Small intestine (tissue), 7 donors: ENCODE data around the gene TMEM164. TPM values are rescaled to one million over a fixed set of nuclear protein-coding genes. Genes with fewer than 3 reads are reported as not detected.

Experiments
- DNase-seq, 2 donors: peaks; one replicate each; pipeline versions ENCODE4 v3.0.0 to v3.0.0-alpha.2; 2013
- FAIRE-seq: peaks from 2 replicates; lab custom pipeline; 2012; peaks lifted over from hg19 to GRCh38; lab: Jason Lieb, UNC
- H3K27ac ChIP-seq, 3 donors: one replicate each; pipeline ENCODE4 v1.5.1; 2013; ENCODE audit warnings: low read length in 2 of 3, mild to moderate bottlenecking in 2 of 3, control low read depth in 1 of 3, inconsistent platforms in 1 of 3, low read depth in 1 of 3, moderate library complexity in 1 of 3
- H3K27me3 ChIP-seq, 3 donors: one replicate each; pipeline ENCODE4 v1.6.1; 2013; ENCODE audit warnings: low read length in 3 of 3, inconsistent platforms in 1 of 3; ENCODE audit not compliant: control insufficient read depth in 3 of 3, insufficient read depth in 3 of 3
- H3K36me3 ChIP-seq, 3 donors: one replicate each; pipeline ENCODE4 v1.6.1; 2013; ENCODE audit warnings: low read length in 3 of 3, inconsistent platforms in 1 of 3, low read depth in 1 of 3, mild to moderate bottlenecking in 1 of 3, moderate library complexity in 1 of 3; ENCODE audit not compliant: control insufficient read depth in 3 of 3, insufficient read depth in 2 of 3
- H3K4me1 ChIP-seq, 3 donors: one replicate each; pipeline ENCODE4 v1.6.1; 2013; ENCODE audit warnings: low read length in 2 of 3, inconsistent platforms in 1 of 3, low read depth in 1 of 3, mild to moderate bottlenecking in 1 of 3, moderate library complexity in 1 of 3; ENCODE audit not compliant: control insufficient read depth in 3 of 3, insufficient read depth in 2 of 3
- H3K4me3 ChIP-seq, 3 donors: one replicate each; pipeline ENCODE4 v1.5.1; 2013; ENCODE audit warnings: low read length in 3 of 3, control low read depth in 1 of 3, inconsistent platforms in 1 of 3, low read depth in 1 of 3, mild to moderate bottlenecking in 1 of 3, moderate library complexity in 1 of 3
- H3K9me3 ChIP-seq, 2 donors: one replicate each; pipeline ENCODE4 v1.6.1; 2013; ENCODE audit warnings: low read depth in 1 of 2, low read length in 1 of 2; ENCODE audit not compliant: control insufficient read depth in 2 of 2, insufficient read depth in 1 of 2
- WGBS, 3 donors: extraction: QIAGEN DNeasy Blood & Tissue Kit; methylation state at CpG; one replicate each; pipeline ENCODE4 v1.1.7; 2013; 5-methylcytosine and 5-hydroxymethylcytosine counted together
- polyA plus RNA-seq, 4 donors: library from polyadenylated mRNA; stranded (reverse) in 3 of 4; unstranded in 1 of 4; fragments of 200-250 nt in 3 of 4; fragments of 120-200 nt in 1 of 4; gene quantifications; one replicate each; pipeline versions ENCODE4 v1.2.1 to v1.2.3, GENCODE V29; 2013
- donor health status: healthy with polysubstance abuse.
- donor health status: control.
- donor health status: control.
- donor health status: Bipolar disorder and iron deficiency.
- donor health status: healthy.

The TMEM164 gene
- polyA plus RNA-seq, 4 donors = 17.0 to 64.6 (median 22.2) TPM

DNA sequence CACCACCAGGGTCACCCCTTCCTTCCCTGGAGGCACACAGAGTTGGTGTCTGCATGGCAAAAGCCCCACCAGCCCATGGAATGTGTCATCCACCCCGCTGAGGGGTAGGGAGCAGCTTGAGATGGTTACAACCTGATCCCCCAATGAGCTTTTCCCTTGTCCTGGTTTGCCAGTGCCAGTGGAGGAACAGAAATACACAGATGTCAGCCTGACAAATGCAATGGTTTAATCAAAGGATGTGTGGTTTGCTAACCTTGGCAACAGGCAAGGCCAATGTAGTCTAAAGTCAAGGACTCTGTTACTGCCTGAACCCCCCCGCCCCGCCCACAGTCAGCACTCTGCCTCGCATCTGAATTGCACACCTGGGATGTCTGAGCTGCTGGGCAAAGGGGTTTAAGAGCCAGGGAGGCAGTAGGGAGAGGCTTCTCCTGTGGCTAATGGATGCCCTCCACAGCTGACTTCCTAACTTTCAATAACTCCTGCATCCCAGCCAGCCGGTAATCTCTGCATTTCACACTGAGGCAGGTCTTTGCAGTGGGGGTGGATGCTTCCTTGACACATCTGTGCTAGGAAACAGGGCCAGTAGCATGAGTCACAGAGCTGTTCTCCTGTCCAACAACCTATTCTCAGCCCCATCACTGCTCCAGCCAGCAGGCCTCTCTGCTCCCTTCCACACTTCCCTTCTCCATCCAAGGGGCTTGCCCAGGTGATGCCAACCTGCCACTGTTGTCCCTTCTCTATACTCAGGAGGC lies 177.4 kb downstream of the TMEM164 start:
- H3K9me3 ChIP-seq = no peaks in the 10 kb centered on the region
- peaks cover 0 to 38% (median 0%) of the 10 kb centered on the region in 3 donors for H3K36me3 ChIP-seq
- H3K27ac ChIP-seq = no peak overlapping the region
- H3K4me3 ChIP-seq = no peak overlapping the region
- WGBS, 3 donors = 75 to 80% (median 78%) methylated on average over 5 of the region's 5 CpGs
- FAIRE-seq (no peak), DNase-seq (no peak)
- H3K27me3 ChIP-seq = no peaks in the 10 kb centered on the region
- no peaks in the 10 kb centered on the region for H3K4me1 ChIP-seq

DNA sequence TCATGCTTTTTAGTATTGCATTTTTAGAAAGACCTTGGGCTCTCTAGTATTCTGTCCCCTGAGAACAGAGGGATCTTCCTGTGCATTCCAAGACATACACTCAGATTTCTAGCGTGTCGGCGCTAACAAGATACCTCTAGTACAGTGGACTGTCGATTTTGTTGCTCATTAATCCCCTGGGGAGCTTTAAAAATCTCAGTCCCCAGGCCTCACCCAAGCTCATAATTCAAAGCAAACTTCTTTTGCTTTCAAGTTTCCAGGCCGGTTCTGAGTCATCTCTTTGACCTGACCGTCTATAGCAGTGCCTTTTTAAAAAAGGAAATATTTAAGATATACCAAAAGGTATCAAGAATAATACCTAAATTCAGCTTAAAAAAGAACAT lies 178.0 kb downstream of the TMEM164 start:
- Histone ChIP-seq H3K27me3 (no peaks in the 10 kb centered on the region), H3K4me1 (no peaks in the 10 kb centered on the region), H3K36me3 (peaks cover 0 to 33% (median 0%) of the 10 kb centered on the region in 3 donors), H3K9me3 (no peaks in the 10 kb centered on the region), H3K27ac (no peak overlapping the region), H3K4me3 (no peak overlapping the region)
- 51 to 60% (median 55%) methylated on average over 6 of the region's 6 CpGs for WGBS, 3 donors
- DNase-seq (no peak), FAIRE-seq (no peak)

DNA sequence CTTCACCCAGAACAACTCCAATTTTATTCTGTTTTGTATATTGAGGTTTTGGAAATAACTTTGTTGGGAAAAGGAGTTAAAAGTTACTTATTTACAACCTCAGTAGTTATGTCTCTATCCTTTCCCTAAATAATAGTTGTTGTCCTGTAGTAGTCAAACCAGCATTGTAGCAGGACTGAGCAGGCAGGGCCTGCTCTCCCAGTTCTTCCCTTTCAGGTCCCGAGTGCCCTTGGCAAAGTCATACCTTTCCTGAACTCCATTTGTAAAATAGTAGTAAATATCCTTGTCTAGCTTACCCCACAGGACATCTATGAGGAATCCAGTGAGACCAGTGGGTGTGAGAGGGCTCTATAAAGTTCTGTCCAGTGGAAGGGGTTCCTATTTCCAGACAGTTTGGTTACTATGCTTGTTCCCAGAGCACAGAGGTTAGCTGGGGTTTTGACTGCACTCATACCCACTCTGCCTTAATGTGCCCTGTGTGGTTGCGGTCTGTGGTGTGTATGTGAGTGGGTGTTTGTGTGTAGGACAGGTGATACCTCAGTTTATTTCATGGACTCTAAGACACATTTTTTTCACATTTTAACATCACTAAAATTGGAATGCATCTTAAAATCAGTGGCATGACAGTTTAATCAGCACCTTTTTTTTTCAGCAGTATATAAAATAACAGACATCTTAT lies 178.7 kb downstream of the TMEM164 start:
- no peak overlapping the region for H3K4me3 ChIP-seq
- DNase-seq (no peak), FAIRE-seq (no peak)
- H3K36me3 ChIP-seq = peaks cover 0 to 27% (median 0%) of the 10 kb centered on the region in 3 donors
- no peaks in the 10 kb centered on the region for H3K9me3 ChIP-seq
- WGBS, 3 donors = 73 to 91% (median 83%) methylated on average over 2 of the region's 2 CpGs
- no peaks in the 10 kb centered on the region for H3K27me3 ChIP-seq
- no peak overlapping the region for H3K27ac ChIP-seq
- H3K4me1 ChIP-seq = no peaks in the 10 kb centered on the region

DNA sequence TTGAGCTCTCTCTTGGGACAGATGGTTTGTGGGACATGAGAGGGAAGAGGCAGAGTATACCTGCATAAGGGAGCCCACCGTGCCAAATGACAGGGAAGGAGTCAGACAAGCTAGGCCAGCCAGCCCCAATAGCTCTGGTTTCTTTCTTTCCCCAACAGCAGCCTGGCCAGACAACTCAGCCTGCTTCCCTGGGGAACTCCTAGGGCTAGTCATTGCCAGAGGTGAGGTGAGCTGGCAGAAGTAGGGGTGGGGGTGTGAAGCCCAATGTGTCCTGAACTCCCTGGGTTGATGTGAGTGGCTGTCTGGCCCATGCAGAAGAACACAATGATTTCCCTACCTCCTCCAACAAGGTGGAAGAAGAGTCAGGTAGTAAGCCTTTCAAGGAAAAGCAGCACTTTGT lies 179.4 kb downstream of the TMEM164 start:
- no peak for DNase-seq
- WGBS, 3 donors = 59 to 88% (median 71%) methylated on average over 1 of the region's 1 CpG
- H3K36me3 ChIP-seq = peaks cover 0 to 22% (median 0%) of the 10 kb centered on the region in 3 donors
- no peak overlapping the region for H3K4me3 ChIP-seq
- no peak overlapping the region for H3K27ac ChIP-seq
- no peaks in the 10 kb centered on the region for H3K4me1 ChIP-seq
- H3K27me3 ChIP-seq = no peaks in the 10 kb centered on the region
- no peaks in the 10 kb centered on the region for H3K9me3 ChIP-seq
- FAIRE-seq = no peak

DNA sequence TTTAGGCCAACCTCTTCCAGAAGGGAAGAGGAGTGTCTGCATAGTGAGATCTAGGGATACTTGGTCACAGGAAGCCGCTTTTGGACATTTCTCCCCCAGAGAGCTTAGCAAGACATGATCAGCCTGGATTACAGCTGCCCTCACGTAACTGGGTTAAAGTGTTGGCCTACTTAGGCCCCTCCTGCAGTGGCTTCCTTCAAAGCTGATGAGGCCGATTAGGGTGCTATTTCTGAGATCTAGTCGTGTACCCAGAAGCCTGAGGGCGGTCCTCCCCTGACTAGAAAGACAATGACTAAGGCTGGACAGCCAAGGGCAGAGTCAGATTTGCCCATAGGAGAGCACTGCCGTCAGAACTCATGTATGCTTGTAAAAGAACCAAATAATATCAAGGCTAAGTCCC lies 180.0 kb downstream of the TMEM164 start:
- Histone ChIP-seq H3K36me3 (peaks cover 0 to 20% (median 0%) of the 10 kb centered on the region in 3 donors), H3K4me3 (no peak overlapping the region), H3K4me1 (no peaks in the 10 kb centered on the region), H3K27me3 (no peaks in the 10 kb centered on the region), H3K9me3 (no peaks in the 10 kb centered on the region), H3K27ac (no peak overlapping the region)
- DNase-seq = no peak
- FAIRE-seq = no peak
- 77 to 88% (median 79%) methylated on average over 6 of the region's 6 CpGs for WGBS, 3 donors

DNA sequence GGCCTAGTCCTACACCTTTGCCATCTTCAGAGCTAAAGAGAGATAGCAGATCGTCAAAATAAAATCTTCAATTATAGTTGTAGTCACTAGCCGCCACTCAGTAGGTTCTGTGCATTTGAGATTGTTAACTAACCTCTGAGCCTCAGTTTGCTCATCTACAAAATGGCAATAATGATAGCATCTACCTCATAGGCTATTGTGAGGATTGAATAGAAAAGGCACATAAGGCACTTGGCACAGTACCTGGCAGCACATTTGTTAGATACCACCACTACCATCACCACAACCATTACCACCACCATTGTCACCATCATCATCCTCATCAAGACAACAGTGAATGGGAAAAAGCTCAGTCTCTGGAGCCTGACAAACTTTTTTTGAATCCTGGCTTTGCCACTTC lies 180.4 kb downstream of the TMEM164 start:
- peaks cover 0 to 20% (median 0%) of the 10 kb centered on the region in 3 donors for H3K36me3 ChIP-seq
- WGBS, 3 donors = 96 to 100% (median 98%) methylated on average over 2 of the region's 2 CpGs
- FAIRE-seq (no peak), DNase-seq (no peak)
- H3K4me1 ChIP-seq = no peaks in the 10 kb centered on the region
- no peaks in the 10 kb centered on the region for H3K9me3 ChIP-seq
- no peak overlapping the region for H3K4me3 ChIP-seq
- no peak overlapping the region for H3K27ac ChIP-seq
- H3K27me3 ChIP-seq = no peaks in the 10 kb centered on the region

DNA sequence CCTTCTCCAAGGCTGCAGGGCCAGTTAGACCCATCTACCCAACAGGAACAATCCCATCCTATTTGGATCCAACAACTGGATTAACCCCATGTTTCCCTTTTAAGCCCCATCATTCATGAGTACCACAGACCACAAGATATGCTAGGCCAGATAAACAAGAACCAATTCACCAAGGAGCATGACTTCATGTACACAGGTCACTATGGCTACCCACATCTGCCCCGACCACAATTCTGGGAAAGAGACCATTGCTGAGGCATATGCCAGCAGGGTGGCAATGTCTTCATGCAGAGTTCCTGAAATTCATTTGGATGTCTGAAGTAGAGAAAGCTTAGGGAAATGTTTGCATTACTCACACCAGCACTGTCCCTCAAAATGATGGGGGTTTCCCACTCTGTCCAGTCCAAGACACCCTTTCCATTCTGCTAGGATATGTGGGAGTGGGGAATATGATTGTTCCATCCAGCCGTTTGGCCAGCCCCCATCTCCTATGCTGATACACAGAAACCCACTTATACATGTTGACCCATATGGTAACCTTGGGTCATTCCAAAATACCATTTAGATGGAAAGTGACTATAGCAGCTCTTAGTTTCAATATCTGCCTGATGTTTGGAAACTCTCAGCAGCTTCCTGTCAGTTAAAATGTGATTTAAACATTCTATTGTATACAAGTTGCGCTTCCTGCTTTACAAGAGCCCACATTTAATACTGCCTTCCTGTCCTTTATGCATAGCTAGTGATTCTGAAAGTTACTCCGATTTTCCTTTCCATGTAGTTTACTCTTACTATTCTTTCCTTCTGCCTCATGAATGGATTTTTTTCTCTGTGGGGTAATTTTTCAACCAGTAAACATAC lies 186.0 kb downstream of the TMEM164 start:
- DNase-seq (no peak), FAIRE-seq (no peak)
- no peaks in the 10 kb centered on the region for H3K9me3 ChIP-seq
- peak overlapping the region in 1 of 3 donors; percentile 11 for H3K27ac ChIP-seq
- H3K4me3 ChIP-seq = no peak overlapping the region
- H3K36me3 ChIP-seq = peaks cover 0 to 2% (median 2%) of the 10 kb centered on the region in 3 donors
- WGBS, 3 donors = 52 to 77% (median 61%) methylated on average over 4 of the region's 4 CpGs
- no peaks in the 10 kb centered on the region for H3K27me3 ChIP-seq
- no peaks in the 10 kb centered on the region for H3K4me1 ChIP-seq

DNA sequence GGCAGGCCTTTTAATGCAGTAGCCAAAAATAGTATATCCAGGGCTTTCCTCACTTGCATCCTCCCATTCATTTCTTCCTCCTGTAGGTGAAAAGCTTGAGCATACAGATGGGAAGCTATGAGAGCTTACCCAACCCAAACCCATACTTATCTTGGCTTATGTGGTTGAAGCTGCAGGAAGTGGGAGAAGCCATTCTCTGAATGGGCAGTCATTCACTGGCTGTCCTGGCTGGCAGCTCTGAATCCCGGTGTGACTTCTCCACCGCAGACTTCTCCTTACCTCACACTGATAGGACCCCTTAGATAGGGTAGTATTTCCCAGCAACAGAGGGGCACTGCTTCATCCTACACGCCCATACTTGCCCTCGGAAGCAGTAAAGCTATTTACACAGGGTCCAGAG lies 189.6 kb downstream of the TMEM164 start:
- H3K36me3 ChIP-seq = peaks cover 0 to 2% (median 2%) of the 10 kb centered on the region in 3 donors
- WGBS, 3 donors = 83 to 93% (median 88%) methylated on average over 4 of the region's 4 CpGs
- no peak for FAIRE-seq
- no peak overlapping the region for H3K27ac ChIP-seq
- H3K4me1 ChIP-seq = no peaks in the 10 kb centered on the region
- H3K4me3 ChIP-seq = no peak overlapping the region
- no peak for DNase-seq
- H3K9me3 ChIP-seq = no peaks in the 10 kb centered on the region
- no peaks in the 10 kb centered on the region for H3K27me3 ChIP-seq
